Panc1 (cell line): ENCODE results near the gene WDR7.
"Not testable (repeated sequence)": the region's sequence is repeated elsewhere in the genome, so short reads cannot be mapped to it uniquely, and the experiment has no call there.

Source experiments
- CTCF ChIP-seq: fragments of 450-650 bp; IDR thresholded peaks from 2 replicates; pipeline ENCODE4 v1.5.1; 2017; ENCODE audit warnings: mild to moderate bottlenecking
- POLR2AphosphoS5 ChIP-seq: IDR thresholded peaks from 2 replicates; pipeline ENCODE4 v1.6.1; 2012; ENCODE audit warnings: mild to moderate bottlenecking, low read depth, low read length, moderate library complexity
- REST ChIP-seq, 2 experiments: IDR thresholded peaks; 2 replicates each; pipeline ENCODE4 v1.6.1; 2011 to 2012; ENCODE audit warnings: low read depth in 2 of 2, control low read depth in 1 of 2, low read length in 1 of 2, mild to moderate bottlenecking in 1 of 2, moderate library complexity in 1 of 2; ENCODE audit not compliant: insufficient read depth in 1 of 2
- SIN3A ChIP-seq: IDR thresholded peaks from 2 replicates; pipeline ENCODE4 v1.6.1; 2012; ENCODE audit warnings: low read depth, mild to moderate bottlenecking, low read length, moderate library complexity, borderline replicate concordance; ENCODE audit not compliant: insufficient read depth
- TCF7L2 ChIP-seq: IDR thresholded peaks from 2 replicates; pipeline ENCODE4 v1.6.1; 2011; ENCODE audit warnings: mild to moderate bottlenecking, low read depth, low read length, inconsistent platforms

DNA sequence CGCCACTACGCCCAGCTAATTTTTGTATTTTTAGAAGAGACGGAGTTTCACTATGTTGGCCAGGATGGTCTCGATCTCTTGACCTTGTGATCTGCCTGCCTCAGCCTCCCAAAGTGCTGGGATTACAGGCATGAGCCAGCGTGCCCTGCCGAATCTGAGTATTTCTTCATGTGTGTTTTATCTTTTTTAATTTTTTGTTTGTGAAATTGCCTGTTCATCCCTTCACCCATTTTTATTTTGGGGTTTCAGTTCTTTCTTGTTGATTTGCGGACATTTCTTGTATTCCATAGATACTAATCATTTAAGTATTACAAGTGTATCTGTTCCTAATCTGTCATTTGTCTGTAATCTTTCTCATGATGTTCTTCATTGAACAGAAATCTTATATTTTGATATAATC is 3.1 kb downstream of the WDR7 start:
- not testable (repeated sequence) for TF ChIP-seq POLR2AphosphoS5; CTCF; SIN3A; TCF7L2; REST (IDR thresholded peaks at IDR 0.05; ENCODE audit: insufficient read depth in 1 of 2, low read depth in 2 of 2, low read length in 1 of 2)
